Breast epithelium (tissue), 4 donors: ENCODE results near the gene PRKCE. TPM values are rescaled to one million over a fixed set of nuclear protein-coding genes. Genes with fewer than 3 reads are reported as not detected.

Source experiments
- DNase-seq, 2 donors: peaks; one replicate each; pipeline ENCODE4 v3.0.0-alpha.2; 2019; ENCODE audit warnings: low spot score in 2 of 2
- H3K27ac ChIP-seq, 2 donors: fragments of 200-600 bp; sonication (generic) in 1 of 2; one replicate each; pipeline ENCODE4 v1.5.1; 2016 to 2019; ENCODE audit warnings: mild to moderate bottlenecking in 1 of 2
- H3K27me3 ChIP-seq, 2 donors: fragments of 200-600 bp; sonication (generic) in 1 of 2; one replicate each; pipeline versions ENCODE4 v1.5.1 to v1.6.0; 2017 to 2019; ENCODE audit warnings: control low read depth in 1 of 2, mild to moderate bottlenecking in 1 of 2
- H3K36me3 ChIP-seq: fragments of 200-600 bp; one replicate; pipeline ENCODE4 v1.5.1; 2019
- H3K4me1 ChIP-seq, 2 donors: fragments of 200-600 bp; sonication (generic); one replicate each; pipeline ENCODE4 v1.5.1; 2016 to 2019; ENCODE audit warnings: control low read depth in 1 of 2
- H3K4me3 ChIP-seq, 3 donors: fragments of 200-600 bp; sonication (generic); 1 replicate in 2 of 3; 2 replicates in 1 of 3; pipeline ENCODE4 v1.5.1; 2016 to 2019; ENCODE audit warnings: mild to moderate bottlenecking in 3 of 3, moderate library complexity in 2 of 3
- H3K9me3 ChIP-seq, 2 donors: fragments of 200-600 bp; sonication (generic) in 1 of 2; one replicate each; pipeline ENCODE4 v1.5.1; 2016 to 2019; ENCODE audit warnings: control low read depth in 1 of 2
- CTCF ChIP-seq, 3 donors: fragments of 450-650 bp; IDR thresholded peaks; one replicate each; pipeline ENCODE4 v1.5.1; 2016 to 2017; ENCODE audit warnings: antibody characterized with exemption in 3 of 3, mild to moderate bottlenecking in 3 of 3, moderate library complexity in 3 of 3
- POLR2A ChIP-seq: fragments of 450-650 bp; IDR thresholded peaks from one replicate; pipeline ENCODE4 v1.6.1; 2016; ENCODE audit warnings: antibody characterized with exemption, mild to moderate bottlenecking, moderate library complexity
- POLR2AphosphoS5 ChIP-seq, 3 donors: sonication (generic); formaldehyde crosslinking; IDR thresholded peaks; one replicate each; pipeline ENCODE4 v1.6.1; 2017; ENCODE audit warnings: antibody characterized with exemption in 3 of 3
- intact Hi-C: fragments of 100-400 bp; cut with DNase I; formaldehyde crosslinking; loops from one replicate; pipeline ENCODE4 v1.15.1; 2023; ENCODE audit warnings: low total_unique reads
- total RNA-seq, 3 donors: library from RNA; depleted of rRNA; stranded (reverse); fragments of >200 nt; gene quantifications; one replicate each; pipeline ENCODE4 v1.1.0, GENCODE V29; 2016

The PRKCE gene
- total RNA-seq, 3 donors from 2014 or later = 20.6 to 34.0 (median 23.6) TPM

GRCh38 chr2:45614330-45614729 is 37.1 kb upstream of the PRKCE start:
- Histone ChIP-seq H3K27me3 (no peaks in the 10 kb centered on the region), H3K27ac (peak overlapping the region in 1 of 2 donors; percentile 14), H3K9me3 (no peaks in the 10 kb centered on the region), H3K4me3 (no peak overlapping the region), H3K36me3 (no peaks in the 10 kb centered on the region), H3K4me1 (no peaks in the 10 kb centered on the region)
- TF ChIP-seq POLR2A = no peak
- intact Hi-C loops = no loop called here
- DNase-seq = peak in 1 of 2 donors; percentile 32

- no peaks in the 10 kb centered on the region for H3K36me3 ChIP-seq
- TF ChIP-seq POLR2A = no peak
- TF ChIP-seq CTCF (IDR thresholded peaks at IDR 0.05) = no peak
- TF ChIP-seq POLR2AphosphoS5 (IDR thresholded peaks at IDR 0.05) = no peak
- H3K27ac ChIP-seq = no peak overlapping the region
These were observed 36.5 kb upstream of the PRKCE start for GRCh38 chr2:45614871-45615415.

GRCh38 chr2:45616658-45617411 is 34.6 kb upstream of the PRKCE start:
- no peak for DNase-seq
- Histone ChIP-seq H3K27ac (no peak overlapping the region), H3K4me1 (no peaks in the 10 kb centered on the region), H3K4me3 (no peak overlapping the region), H3K36me3 (no peaks in the 10 kb centered on the region), H3K27me3 (no peaks in the 10 kb centered on the region), H3K9me3 (no peaks in the 10 kb centered on the region)
- no peak for TF ChIP-seq POLR2AphosphoS5 (IDR thresholded peaks at IDR 0.05)
- intact Hi-C loops = no loop called here

More at GRCh38 chr2:45614871-45615415, 36.5 kb upstream of the PRKCE start:
- intact Hi-C loops = no loop called here
- Histone ChIP-seq H3K4me3 (no peak overlapping the region), H3K9me3 (no peaks in the 10 kb centered on the region), H3K4me1 (no peaks in the 10 kb centered on the region), H3K27me3 (no peaks in the 10 kb centered on the region)
- no peak for DNase-seq

GRCh38 chr2:45617496-45617895 is 34.0 kb upstream of the PRKCE start:
- no peak for TF ChIP-seq POLR2AphosphoS5 (IDR thresholded peaks at IDR 0.05)
- TF ChIP-seq CTCF (IDR thresholded peaks at IDR 0.05) = no peak
- TF ChIP-seq POLR2A = no peak
- H3K4me3 ChIP-seq = no peak overlapping the region
- H3K27ac ChIP-seq = no peak overlapping the region
- no peaks in the 10 kb centered on the region for H3K4me1 ChIP-seq
- no peaks in the 10 kb centered on the region for H3K36me3 ChIP-seq
- DNase-seq = no peak
- no peaks in the 10 kb centered on the region for H3K27me3 ChIP-seq
- intact Hi-C loops = no loop called here
- H3K9me3 ChIP-seq = no peaks in the 10 kb centered on the region

- no peaks in the 10 kb centered on the region for H3K4me1 ChIP-seq
- H3K9me3 ChIP-seq = no peaks in the 10 kb centered on the region
- DNase-seq = no peak
- no peak overlapping the region for H3K4me3 ChIP-seq
- intact Hi-C loops = no loop called here
- TF ChIP-seq POLR2AphosphoS5 (IDR thresholded peaks at IDR 0.05) = no peak
- no peak for TF ChIP-seq POLR2A
- no peak for TF ChIP-seq CTCF (IDR thresholded peaks at IDR 0.05)
- H3K36me3 ChIP-seq = no peaks in the 10 kb centered on the region
- H3K27me3 ChIP-seq = no peaks in the 10 kb centered on the region
- H3K27ac ChIP-seq = no peak overlapping the region
These were observed 29.0 kb upstream of the PRKCE start for GRCh38 chr2:45622336-45623075.

GRCh38 chr2:45623098-45623497 is 28.4 kb upstream of the PRKCE start:
- Histone ChIP-seq H3K36me3 (no peaks in the 10 kb centered on the region), H3K9me3 (no peaks in the 10 kb centered on the region), H3K4me1 (no peaks in the 10 kb centered on the region), H3K27ac (no peak overlapping the region), H3K27me3 (no peaks in the 10 kb centered on the region), H3K4me3 (no peak overlapping the region)
- TF ChIP-seq POLR2AphosphoS5 (IDR thresholded peaks at IDR 0.05) (no peak), POLR2A (no peak), CTCF (IDR thresholded peaks at IDR 0.05) (no peak)
- intact Hi-C loops = no loop called here
- DNase-seq = no peak
